ENCODE data around the gene COL13A1. TPM values are rescaled to one million over a fixed set of nuclear protein-coding genes. Genes with fewer than 3 reads are reported as not detected.

COL13A1 gene
- total and polyA plus RNA-seq, 2 donors (not counting 1 experiment from before 2014, with no cell fraction given): 5.7 to 7.4 TPM

GRCh38 chr10:69828144-69828870, 26.6 kb downstream of the COL13A1 start:
- Histone ChIP-seq H4K20me1 (ENCODE audit: control insufficient read depth, extremely low read depth, insufficient read depth, low read length) (no peaks in the 10 kb centered on the region), H3K9me3 (ENCODE audit: control insufficient read depth, insufficient read depth, low read depth, low read length) (no peaks in the 10 kb centered on the region), H3K4me2 (ENCODE audit: extremely low read depth, insufficient read depth, low read length) (no peak overlapping the region), H3K27ac (ENCODE audit: insufficient read depth, low read length) (no peak overlapping the region), H3K9ac (ENCODE audit: insufficient read depth, low read length) (no peak overlapping the region), H3K4me1 (ENCODE audit: control insufficient read depth, extremely low read depth, insufficient read depth, low read length) (no peaks in the 10 kb centered on the region), H3K36me3 (ENCODE audit: control insufficient read depth, insufficient read depth, low read length) (peaks cover 1% of the 10 kb centered on the region), H3K4me3 (replicated peaks in 1 of 4; ENCODE audit: control extremely low read depth in 1 of 4, insufficient read depth in 1 of 4, low read depth in 3 of 4, low read length in 4 of 4) (no peak overlapping the region), H2AFZ (ENCODE audit: low read length) (no peak overlapping the region), H3K27me3 (ENCODE audit: control insufficient read depth, insufficient read depth, low read length) (no peaks in the 10 kb centered on the region), H3K79me2 (ENCODE audit: control insufficient read depth, insufficient read depth, low read length) (no peaks in the 10 kb centered on the region)
- DNase-seq (ENCODE audit: low read depth in 2 of 2): no peak
- no peak for TF ChIP-seq EZH2 (IDR thresholded peaks at IDR 0.05; ENCODE audit: low read length, missing control alignments)
- no peak for TF ChIP-seq CTCF (conservative IDR thresholded peaks at IDR 0.05 in 1 of 2, IDR thresholded peaks at IDR 0.05 in 1 of 2; ENCODE audit: low read depth in 1 of 2, low read length in 2 of 2)

- peaks cover 1% of the 10 kb centered on the region for H3K36me3 ChIP-seq (ENCODE audit: control insufficient read depth, insufficient read depth, low read length)
- TF ChIP-seq CTCF (conservative IDR thresholded peaks at IDR 0.05 in 1 of 2, IDR thresholded peaks at IDR 0.05 in 1 of 2; ENCODE audit: low read depth in 1 of 2, low read length in 2 of 2) (no peak), EZH2 (IDR thresholded peaks at IDR 0.05; ENCODE audit: low read length, missing control alignments) (no peak)
Measured at GRCh38 chr10:69829775-69830174, 28.1 kb downstream of the COL13A1 start.

GRCh38 chr10:69831231-69831855, 29.6 kb downstream of the COL13A1 start:
- peak in 1 of 2 donors; percentile 38 for DNase-seq (ENCODE audit: low read depth in 2 of 2)
- H3K9me3 ChIP-seq (ENCODE audit: control insufficient read depth, insufficient read depth, low read depth, low read length): no peaks in the 10 kb centered on the region
- H3K79me2 ChIP-seq (ENCODE audit: control insufficient read depth, insufficient read depth, low read length): no peaks in the 10 kb centered on the region
- H3K36me3 ChIP-seq (ENCODE audit: control insufficient read depth, insufficient read depth, low read length): no peaks in the 10 kb centered on the region
- no peak overlapping the region for H2AFZ ChIP-seq (ENCODE audit: low read length)
- no peaks in the 10 kb centered on the region for H3K4me1 ChIP-seq (ENCODE audit: control insufficient read depth, extremely low read depth, insufficient read depth, low read length)
- H3K4me2 ChIP-seq (ENCODE audit: extremely low read depth, insufficient read depth, low read length): no peak overlapping the region
- no peak overlapping the region for H3K27ac ChIP-seq (ENCODE audit: insufficient read depth, low read length)
- no peak overlapping the region for H3K9ac ChIP-seq (ENCODE audit: insufficient read depth, low read length)
- TF ChIP-seq CTCF (conservative IDR thresholded peaks at IDR 0.05 in 1 of 2, IDR thresholded peaks at IDR 0.05 in 1 of 2; ENCODE audit: low read depth in 1 of 2, low read length in 2 of 2) (no peak), EZH2 (IDR thresholded peaks at IDR 0.05; ENCODE audit: low read length, missing control alignments) (no peak)
- H4K20me1 ChIP-seq (ENCODE audit: control insufficient read depth, extremely low read depth, insufficient read depth, low read length): no peaks in the 10 kb centered on the region
- no peaks in the 10 kb centered on the region for H3K27me3 ChIP-seq (ENCODE audit: control insufficient read depth, insufficient read depth, low read length)
- no peak overlapping the region for H3K4me3 ChIP-seq (replicated peaks in 1 of 4; ENCODE audit: control extremely low read depth in 1 of 4, insufficient read depth in 1 of 4, low read depth in 3 of 4, low read length in 4 of 4)

More at GRCh38 chr10:69829775-69830174, 28.1 kb downstream of the COL13A1 start:
- H3K4me2 ChIP-seq (ENCODE audit: extremely low read depth, insufficient read depth, low read length): no peak overlapping the region
- H3K27me3 ChIP-seq (ENCODE audit: control insufficient read depth, insufficient read depth, low read length): no peaks in the 10 kb centered on the region
- no peak for DNase-seq (ENCODE audit: low read depth in 2 of 2)
- no peaks in the 10 kb centered on the region for H3K4me1 ChIP-seq (ENCODE audit: control insufficient read depth, extremely low read depth, insufficient read depth, low read length)
- no peaks in the 10 kb centered on the region for H3K79me2 ChIP-seq (ENCODE audit: control insufficient read depth, insufficient read depth, low read length)
- H3K27ac ChIP-seq (ENCODE audit: insufficient read depth, low read length): no peak overlapping the region
- H3K9ac ChIP-seq (ENCODE audit: insufficient read depth, low read length): no peak overlapping the region
- no peaks in the 10 kb centered on the region for H3K9me3 ChIP-seq (ENCODE audit: control insufficient read depth, insufficient read depth, low read depth, low read length)
- H2AFZ ChIP-seq (ENCODE audit: low read length): no peak overlapping the region
- H3K4me3 ChIP-seq (replicated peaks in 1 of 4; ENCODE audit: control extremely low read depth in 1 of 4, insufficient read depth in 1 of 4, low read depth in 3 of 4, low read length in 4 of 4): no peak overlapping the region
- no peaks in the 10 kb centered on the region for H4K20me1 ChIP-seq (ENCODE audit: control insufficient read depth, extremely low read depth, insufficient read depth, low read length)
